Peyer's patch (tissue), 4 donors: Measurements from ENCODE around the gene TOM1L2.

Experiments used
- POLR2A ChIP-seq, 2 donors: fragments of 450-650 bp; IDR thresholded peaks; one replicate each; pipeline ENCODE4 v1.5.1; 2017; ENCODE audit warnings: antibody characterized with exemption in 2 of 2, mild to moderate bottlenecking in 2 of 2, moderate library complexity in 2 of 2
- TF ChIP-seq, protein P1 (sequence below), 6 experiments: fragments of 450-650 bp in 4 of 6; fragments of 200-600 bp in 2 of 6; sonication (generic) in 1 of 6; IDR thresholded peaks; one replicate each; pipeline ENCODE4 v1.5.1; 2017 to 2019; ENCODE audit warnings: antibody characterized with exemption in 6 of 6, mild to moderate bottlenecking in 3 of 6, moderate library complexity in 1 of 6

DNA sequence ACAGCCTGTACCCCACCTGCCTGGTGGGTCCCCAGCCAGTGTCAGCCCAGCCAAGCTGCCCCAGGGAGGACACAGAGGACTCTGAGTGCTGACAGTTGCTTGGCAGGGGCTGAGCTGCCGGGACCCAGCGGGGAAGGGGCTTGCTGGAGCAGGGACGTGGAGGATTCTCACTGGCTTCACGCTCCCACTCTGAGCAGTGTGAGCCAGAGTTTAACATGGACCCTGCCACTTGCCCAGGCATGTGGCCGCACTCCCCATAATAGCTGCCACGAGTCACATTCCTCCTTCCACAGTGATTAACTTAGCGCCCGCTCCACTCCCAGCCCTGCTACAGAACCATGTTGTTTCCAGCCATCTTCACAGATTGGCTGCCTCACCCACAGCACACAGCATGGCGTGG lies 166.6 kb downstream of the TOM1L2 start:
- no peak for TF ChIP-seq POLR2A (IDR thresholded peaks at IDR 0.05)
- TF ChIP-seq, protein P1, sequence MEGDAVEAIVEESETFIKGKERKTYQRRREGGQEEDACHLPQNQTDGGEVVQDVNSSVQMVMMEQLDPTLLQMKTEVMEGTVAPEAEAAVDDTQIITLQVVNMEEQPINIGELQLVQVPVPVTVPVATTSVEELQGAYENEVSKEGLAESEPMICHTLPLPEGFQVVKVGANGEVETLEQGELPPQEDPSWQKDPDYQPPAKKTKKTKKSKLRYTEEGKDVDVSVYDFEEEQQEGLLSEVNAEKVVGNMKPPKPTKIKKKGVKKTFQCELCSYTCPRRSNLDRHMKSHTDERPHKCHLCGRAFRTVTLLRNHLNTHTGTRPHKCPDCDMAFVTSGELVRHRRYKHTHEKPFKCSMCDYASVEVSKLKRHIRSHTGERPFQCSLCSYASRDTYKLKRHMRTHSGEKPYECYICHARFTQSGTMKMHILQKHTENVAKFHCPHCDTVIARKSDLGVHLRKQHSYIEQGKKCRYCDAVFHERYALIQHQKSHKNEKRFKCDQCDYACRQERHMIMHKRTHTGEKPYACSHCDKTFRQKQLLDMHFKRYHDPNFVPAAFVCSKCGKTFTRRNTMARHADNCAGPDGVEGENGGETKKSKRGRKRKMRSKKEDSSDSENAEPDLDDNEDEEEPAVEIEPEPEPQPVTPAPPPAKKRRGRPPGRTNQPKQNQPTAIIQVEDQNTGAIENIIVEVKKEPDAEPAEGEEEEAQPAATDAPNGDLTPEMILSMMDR (IDR thresholded peaks at IDR 0.05) = no peak
